Endodermal cell (in vitro differentiated cells): ENCODE data around the gene GTF2F2. TPM values are rescaled to one million over a fixed set of nuclear protein-coding genes. Genes with fewer than 3 reads are reported as not detected.
A peak's percentile ranks its signal among the peaks of the same experiment; 100 is the strongest.

ENCODE experiments used
- DNase-seq: peaks from one replicate; pipeline ENCODE4 v3.0.0-alpha.2; 2017
- H3K27ac ChIP-seq: 2 replicates; pipeline ENCODE4 v1.5.1; 2013; ENCODE audit warnings: mild to moderate bottlenecking, low read depth, low read length, moderate library complexity
- H3K27me3 ChIP-seq: 2 replicates; pipeline ENCODE4 v1.6.1; 2013; ENCODE audit warnings: mild to moderate bottlenecking, low read length, moderate library complexity; ENCODE audit not compliant: insufficient read depth, control insufficient read depth, poor library complexity, severe bottlenecking
- H3K36me3 ChIP-seq: 2 replicates; pipeline ENCODE4 v1.7.0; 2013; ENCODE audit warnings: mild to moderate bottlenecking, low read length, moderate library complexity; ENCODE audit not compliant: control insufficient read depth, insufficient read depth
- H3K4me1 ChIP-seq: one replicate; pipeline ENCODE4 v1.7.0; 2013; ENCODE audit warnings: low read length; ENCODE audit not compliant: control insufficient read depth, insufficient read depth
- H3K4me3 ChIP-seq: 2 replicates; pipeline ENCODE4 v1.5.1; 2013; ENCODE audit warnings: mild to moderate bottlenecking, low read length, moderate library complexity
- H3K9ac ChIP-seq: 2 replicates; pipeline ENCODE4 v1.6.1; 2013; ENCODE audit warnings: mild to moderate bottlenecking, low read length, moderate library complexity; ENCODE audit not compliant: poor library complexity, severe bottlenecking; ENCODE audit errors: extremely low read depth
- H3K9me3 ChIP-seq: 2 replicates; pipeline ENCODE4 v1.6.1; 2013; ENCODE audit warnings: mild to moderate bottlenecking, low read length, moderate library complexity; ENCODE audit not compliant: control insufficient read depth
- H3K27ac Mint-ChIP-seq: 2 replicates; pipeline ENCODE4 v1.8.0; 2020; ENCODE audit warnings: mixed read lengths
- H3K27me3 Mint-ChIP-seq: 2 replicates; pipeline ENCODE4 v1.8.0; 2021; ENCODE audit warnings: mild to moderate bottlenecking, mixed read lengths; ENCODE audit not compliant: insufficient read depth
- H3K36me3 Mint-ChIP-seq: 2 replicates; pipeline ENCODE4 v1.8.0; 2020; ENCODE audit warnings: low read depth, mixed read lengths
- H3K4me1 Mint-ChIP-seq: 2 replicates; pipeline ENCODE4 v1.8.0; 2020; ENCODE audit warnings: mixed read lengths
- H3K4me3 Mint-ChIP-seq: 2 replicates; pipeline ENCODE4 v1.8.0; 2020; ENCODE audit warnings: mild to moderate bottlenecking, moderate library complexity, mixed read lengths
- H3K9me3 Mint-ChIP-seq: 2 replicates; pipeline ENCODE4 v1.8.0; 2020; ENCODE audit warnings: mild to moderate bottlenecking, mixed read lengths
- CTCF ChIP-seq: fragments of 200-600 bp; sonication (generic); conservative IDR thresholded peaks from 2 replicates; pipeline ENCODE4 v1.5.0; 2021; ENCODE audit warnings: antibody characterized with exemption, mild to moderate bottlenecking
- WGBS, 2 experiments: methylation state at CpG; one replicate each; pipeline versions ENCODE4 v1.1.5 to v1.1.7; 2013; ENCODE audit warnings: missing lambda C conversion rate in 2 of 2, mixed read lengths in 1 of 2; ENCODE audit not compliant: insufficient coverage in 1 of 2, insufficient read length in 1 of 2; 5-methylcytosine and 5-hydroxymethylcytosine counted together
- total RNA-seq, 2 donors: library from RNA; stranded (reverse); fragmentation: NEBNext Ultra II Directional in 1 of 2; extraction: Animal tissue kit (Norgen Biotek cat#: 25700) in 1 of 2; gene quantifications; 2 replicates in 1 of 2; 3 replicates in 1 of 2; pipeline ENCODE4 v1.2.1, GENCODE V29; 2021

Gene GTF2F2
- total RNA-seq, 2 donors from 2014 or later, result 27.0 to 27.4 TPM

GRCh38 chr13:45191874-45192273 lies 71.6 kb downstream of the GTF2F2 start:
- H3K27ac Mint-ChIP-seq, result no peak overlapping the region
- Histone ChIP-seq H3K36me3 (peaks cover 6% of the 10 kb centered on the region), H3K27me3 (no peaks in the 10 kb centered on the region), H3K9ac (no peak overlapping the region), H3K27ac (no peak overlapping the region), H3K9me3 (no peaks in the 10 kb centered on the region), H3K4me3 (no peak overlapping the region), H3K4me1 (peaks cover 4% of the 10 kb centered on the region)
- no peak for TF ChIP-seq CTCF
- peaks cover 17% of the 10 kb centered on the region for H3K36me3 Mint-ChIP-seq
- no peak overlapping the region for H3K4me3 Mint-ChIP-seq
- WGBS, 2 experiments, result 89% methylated on average over 1 of the region's 1 CpG; no CpG with 5 or more reads in 1 of the 2 experiments
- no peak for DNase-seq
- peaks cover 20% of the 10 kb centered on the region for H3K4me1 Mint-ChIP-seq
- H3K9me3 Mint-ChIP-seq, result peaks cover 4% of the 10 kb centered on the region
- no peaks in the 10 kb centered on the region for H3K27me3 Mint-ChIP-seq

- Histone ChIP-seq H3K27me3 (no peaks in the 10 kb centered on the region), H3K36me3 (no peaks in the 10 kb centered on the region), H3K9ac (no peak overlapping the region), H3K4me1 (peaks cover 8% of the 10 kb centered on the region), H3K9me3 (no peaks in the 10 kb centered on the region), H3K4me3 (no peak overlapping the region), H3K27ac (no peak overlapping the region)
- Mint-ChIP-seq H3K27me3 (no peaks in the 10 kb centered on the region), H3K4me1 (peaks cover 27% of the 10 kb centered on the region), H3K36me3 (peaks cover 6% of the 10 kb centered on the region), H3K9me3 (no peaks in the 10 kb centered on the region), H3K27ac (no peak overlapping the region), H3K4me3 (no peak overlapping the region)
- TF ChIP-seq CTCF, result peak; percentile 72
- WGBS, 2 experiments, result 70 to 76% methylated on average over 13 to 15 of the region's 15 CpGs
- peak; percentile 71 for DNase-seq
Observed at GRCh38 chr13:45194081-45194939, 74.0 kb downstream of the GTF2F2 start.

GRCh38 chr13:45195421-45195820 lies 75.1 kb downstream of the GTF2F2 start:
- Mint-ChIP-seq H3K4me1 (peaks cover 27% of the 10 kb centered on the region), H3K4me3 (no peak overlapping the region), H3K27me3 (no peaks in the 10 kb centered on the region), H3K27ac (peak overlapping the region; percentile 87), H3K36me3 (peaks cover 3% of the 10 kb centered on the region), H3K9me3 (no peaks in the 10 kb centered on the region)
- Histone ChIP-seq H3K27me3 (no peaks in the 10 kb centered on the region), H3K36me3 (no peaks in the 10 kb centered on the region), H3K4me3 (no peak overlapping the region), H3K9ac (no peak overlapping the region), H3K9me3 (no peaks in the 10 kb centered on the region), H3K27ac (no peak overlapping the region), H3K4me1 (peaks cover 8% of the 10 kb centered on the region)
- DNase-seq, result no peak
- 86 to 100% methylated on average over 1 of the region's 1 CpG for WGBS, 2 experiments
- TF ChIP-seq CTCF, result no peak
